ENCODE data around the gene PPARD. TPM values are rescaled to one million over a fixed set of nuclear protein-coding genes. Genes with fewer than 3 reads are reported as not detected.
"Not testable (repeated sequence)": the region's sequence is repeated elsewhere in the genome, so short reads cannot be mapped to it uniquely, and the experiment has no call there.

The PPARD gene
- total and polyA plus RNA-seq, 2 donors (not counting 1 experiment from before 2014, with no cell fraction given), result 14.8 to 16.3 TPM

- H3K9ac ChIP-seq (ENCODE audit: insufficient read depth, low read length), result no peak overlapping the region
- H3K79me2 ChIP-seq (ENCODE audit: control insufficient read depth, insufficient read depth, low read length), result peaks cover 6% of the 10 kb centered on the region
Measured at GRCh38 chr6:35386989-35387388, 44.6 kb downstream of the PPARD start.

DNA sequence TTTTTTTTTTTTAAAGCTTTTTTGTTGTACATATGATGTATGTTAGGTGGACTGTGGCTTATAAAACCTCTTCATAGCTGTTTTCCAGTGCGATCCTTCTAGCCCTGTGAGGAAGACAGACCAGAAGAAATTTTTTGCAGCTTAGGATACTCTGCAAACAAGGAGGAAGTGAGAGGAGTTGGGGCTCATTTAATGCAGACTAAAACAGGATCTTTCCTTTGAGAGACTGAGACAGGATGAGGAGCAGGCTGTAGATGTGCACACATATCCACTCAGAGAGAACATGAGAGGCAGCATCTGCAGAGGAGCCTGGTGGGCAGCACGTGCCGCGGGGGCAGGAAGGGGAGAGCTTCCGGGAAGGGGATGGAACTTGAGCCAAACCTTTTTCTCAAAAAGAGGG is 45.7 kb downstream of the PPARD start:
- TF ChIP-seq CTCF (conservative IDR thresholded peaks at IDR 0.05 in 1 of 2, IDR thresholded peaks at IDR 0.05 in 1 of 2; ENCODE audit: low read depth in 1 of 2, low read length in 2 of 2) (no peak), EZH2 (IDR thresholded peaks at IDR 0.05; ENCODE audit: low read length, missing control alignments) (no peak)
- Histone ChIP-seq H3K4me2 (ENCODE audit: extremely low read depth, insufficient read depth, low read length) (no peak overlapping the region), H3K9me3 (ENCODE audit: control insufficient read depth, insufficient read depth, low read depth, low read length) (no peaks in the 10 kb centered on the region), H3K79me2 (ENCODE audit: control insufficient read depth, insufficient read depth, low read length) (peaks cover 10% of the 10 kb centered on the region), H3K4me3 (replicated peaks in 1 of 4; ENCODE audit: control extremely low read depth in 1 of 4, insufficient read depth in 1 of 4, low read depth in 3 of 4, low read length in 4 of 4) (no peak overlapping the region), H4K20me1 (ENCODE audit: control insufficient read depth, extremely low read depth, insufficient read depth, low read length) (no peaks in the 10 kb centered on the region), H2AFZ (ENCODE audit: low read length) (no peak overlapping the region), H3K36me3 (ENCODE audit: control insufficient read depth, insufficient read depth, low read length) (no peaks in the 10 kb centered on the region), H3K9ac (ENCODE audit: insufficient read depth, low read length) (no peak overlapping the region), H3K4me1 (ENCODE audit: control insufficient read depth, extremely low read depth, insufficient read depth, low read length) (peaks cover 12% of the 10 kb centered on the region), H3K27me3 (ENCODE audit: control insufficient read depth, insufficient read depth, low read length) (no peaks in the 10 kb centered on the region), H3K27ac (ENCODE audit: insufficient read depth, low read length) (no peak overlapping the region)
- no peak for DNase-seq (ENCODE audit: low read depth in 2 of 2)

More at GRCh38 chr6:35386989-35387388, 44.6 kb downstream of the PPARD start:
- Histone ChIP-seq H3K9me3 (ENCODE audit: control insufficient read depth, insufficient read depth, low read depth, low read length) (no peaks in the 10 kb centered on the region), H3K4me2 (ENCODE audit: extremely low read depth, insufficient read depth, low read length) (no peak overlapping the region), H3K27me3 (ENCODE audit: control insufficient read depth, insufficient read depth, low read length) (no peaks in the 10 kb centered on the region), H3K4me3 (replicated peaks in 1 of 4; ENCODE audit: control extremely low read depth in 1 of 4, insufficient read depth in 1 of 4, low read depth in 3 of 4, low read length in 4 of 4) (no peak overlapping the region), H3K4me1 (ENCODE audit: control insufficient read depth, extremely low read depth, insufficient read depth, low read length) (peaks cover 10% of the 10 kb centered on the region), H3K36me3 (ENCODE audit: control insufficient read depth, insufficient read depth, low read length) (no peaks in the 10 kb centered on the region), H3K27ac (ENCODE audit: insufficient read depth, low read length) (no peak overlapping the region), H2AFZ (ENCODE audit: low read length) (no peak overlapping the region), H4K20me1 (ENCODE audit: control insufficient read depth, extremely low read depth, insufficient read depth, low read length) (no peaks in the 10 kb centered on the region)
- TF ChIP-seq CTCF (conservative IDR thresholded peaks at IDR 0.05 in 1 of 2, IDR thresholded peaks at IDR 0.05 in 1 of 2; ENCODE audit: low read depth in 1 of 2, low read length in 2 of 2) (no peak), EZH2 (IDR thresholded peaks at IDR 0.05; ENCODE audit: low read length, missing control alignments) (no peak)
- no peak for DNase-seq (ENCODE audit: low read depth in 2 of 2)

- Histone ChIP-seq H2AFZ (ENCODE audit: low read length) (no peak overlapping the region), H3K9ac (ENCODE audit: insufficient read depth, low read length) (no peak overlapping the region), H3K79me2 (ENCODE audit: control insufficient read depth, insufficient read depth, low read length) (peaks cover 10% of the 10 kb centered on the region), H3K9me3 (ENCODE audit: control insufficient read depth, insufficient read depth, low read depth, low read length) (no peaks in the 10 kb centered on the region), H3K36me3 (ENCODE audit: control insufficient read depth, insufficient read depth, low read length) (no peaks in the 10 kb centered on the region), H3K27me3 (ENCODE audit: control insufficient read depth, insufficient read depth, low read length) (no peaks in the 10 kb centered on the region), H3K4me1 (ENCODE audit: control insufficient read depth, extremely low read depth, insufficient read depth, low read length) (peaks cover 12% of the 10 kb centered on the region), H3K4me3 (replicated peaks in 1 of 4; ENCODE audit: control extremely low read depth in 1 of 4, insufficient read depth in 1 of 4, low read depth in 3 of 4, low read length in 4 of 4) (no peak overlapping the region), H4K20me1 (ENCODE audit: control insufficient read depth, extremely low read depth, insufficient read depth, low read length) (no peaks in the 10 kb centered on the region), H3K4me2 (ENCODE audit: extremely low read depth, insufficient read depth, low read length) (no peak overlapping the region), H3K27ac (ENCODE audit: insufficient read depth, low read length) (no peak overlapping the region)
- no peak for DNase-seq (ENCODE audit: low read depth in 2 of 2)
- TF ChIP-seq EZH2 (IDR thresholded peaks at IDR 0.05; ENCODE audit: low read length, missing control alignments) (no peak), CTCF (conservative IDR thresholded peaks at IDR 0.05 in 1 of 2, IDR thresholded peaks at IDR 0.05 in 1 of 2; ENCODE audit: low read depth in 1 of 2, low read length in 2 of 2) (no peak)
Measured at GRCh38 chr6:35388772-35389352, 46.5 kb downstream of the PPARD start.

DNA sequence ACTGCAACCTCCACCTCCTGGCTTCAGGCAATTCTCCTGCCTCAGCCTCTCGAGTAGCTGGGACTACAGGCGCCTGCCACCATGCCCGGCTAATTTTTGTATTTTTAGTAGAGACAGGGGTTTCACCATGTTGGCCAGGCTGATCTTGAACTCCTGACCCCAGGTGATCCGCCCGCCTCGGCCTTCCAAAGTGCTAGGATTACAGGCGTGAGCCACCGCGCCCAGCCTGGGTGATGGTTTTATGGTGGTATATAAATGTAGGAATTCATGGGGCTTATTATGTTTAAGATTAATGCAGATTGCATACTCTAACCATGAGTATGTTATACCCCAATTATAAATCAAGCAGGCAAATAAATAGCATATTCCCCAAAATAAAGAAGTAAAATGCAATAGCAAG is 47.0 kb downstream of the PPARD start:
- H3K9me3 ChIP-seq (ENCODE audit: control insufficient read depth, insufficient read depth, low read depth, low read length); H3K36me3 ChIP-seq (ENCODE audit: control insufficient read depth, insufficient read depth, low read length); H3K4me2 ChIP-seq (ENCODE audit: extremely low read depth, insufficient read depth, low read length); H3K9ac ChIP-seq (ENCODE audit: insufficient read depth, low read length); H3K4me3 ChIP-seq (replicated peaks in 1 of 4; ENCODE audit: control extremely low read depth in 1 of 4, insufficient read depth in 1 of 4, low read depth in 3 of 4, low read length in 4 of 4); H2AFZ ChIP-seq (ENCODE audit: low read length); DNase-seq (ENCODE audit: low read depth in 2 of 2); H3K27me3 ChIP-seq (ENCODE audit: control insufficient read depth, insufficient read depth, low read length); H3K27ac ChIP-seq (ENCODE audit: insufficient read depth, low read length); H4K20me1 ChIP-seq (ENCODE audit: control insufficient read depth, extremely low read depth, insufficient read depth, low read length): not testable (repeated sequence)
- H3K4me1 ChIP-seq (ENCODE audit: control insufficient read depth, extremely low read depth, insufficient read depth, low read length), result peaks cover 14% of the 10 kb centered on the region
- peaks cover 10% of the 10 kb centered on the region for H3K79me2 ChIP-seq (ENCODE audit: control insufficient read depth, insufficient read depth, low read length)
